ENCODE measurements around the gene TMEM131.

The TMEM131 gene

GRCh38 chr2:97707362-97708047, 288.2 kb downstream of the TMEM131 start:
- DNase-seq (ENCODE audit: low read depth in 2 of 2), result no peak

- DNase-seq (ENCODE audit: low read depth in 2 of 2), result no peak
These were observed 288.9 kb downstream of the TMEM131 start for GRCh38 chr2:97706708-97707345.

All from activated CD4-positive, alpha-beta T cell treated with anti-CD3 and anti-CD28 coated beads for 24 hours (primary cell).